Skeletal muscle tissue (tissue), 4 donors: ENCODE results near the gene RBPMS2. TPM values are rescaled to one million over a fixed set of nuclear protein-coding genes. Genes with fewer than 3 reads are reported as not detected.
A peak's percentile ranks its signal among the peaks of the same experiment; 100 is the strongest.
"Not testable (repeated sequence)": the region's sequence is repeated elsewhere in the genome, so short reads cannot be mapped to it uniquely, and the experiment has no call there.

Source experiments
- H3K27ac ChIP-seq: one replicate; pipeline ENCODE4 v1.7.0; 2013; ENCODE audit warnings: mild to moderate bottlenecking, low read depth, low read length, inconsistent platforms
- H3K27me3 ChIP-seq, 3 donors: one replicate each; pipeline ENCODE4 v1.7.0; 2013; ENCODE audit warnings: low read length in 3 of 3; ENCODE audit not compliant: control insufficient read depth in 3 of 3, insufficient read depth in 3 of 3
- H3K36me3 ChIP-seq, 3 donors: one replicate each; pipeline ENCODE4 v1.7.0; 2013; ENCODE audit warnings: low read length in 3 of 3; ENCODE audit not compliant: control insufficient read depth in 3 of 3, insufficient read depth in 3 of 3
- H3K4me1 ChIP-seq, 3 donors: one replicate each; pipeline ENCODE4 v1.7.0; 2013; ENCODE audit warnings: low read length in 3 of 3, mild to moderate bottlenecking in 3 of 3; ENCODE audit not compliant: control insufficient read depth in 3 of 3, insufficient read depth in 3 of 3
- H3K4me3 ChIP-seq, 3 donors: one replicate each; pipeline ENCODE4 v1.7.0; 2013; ENCODE audit warnings: low read length in 3 of 3
- H3K9ac ChIP-seq, 3 donors: one replicate each; pipeline ENCODE4 v1.7.0; 2013; ENCODE audit warnings: low read length in 3 of 3, mild to moderate bottlenecking in 3 of 3, moderate library complexity in 2 of 3, low read depth in 1 of 3
- H3K9me3 ChIP-seq, 3 donors: one replicate each; pipeline ENCODE4 v1.7.0; 2013; ENCODE audit warnings: low read length in 3 of 3; ENCODE audit not compliant: control insufficient read depth in 3 of 3
- total RNA-seq: library from RNA; depleted of rRNA; stranded (reverse); fragments of >200 nt; gene quantifications from one replicate; pipeline ENCODE4 v1.2.3, GENCODE V29; 2014
- donor health status: Osteomylitis.

RBPMS2 gene
- total RNA-seq, 1 donor from 2014 or later = under 0.01 TPM

DNA sequence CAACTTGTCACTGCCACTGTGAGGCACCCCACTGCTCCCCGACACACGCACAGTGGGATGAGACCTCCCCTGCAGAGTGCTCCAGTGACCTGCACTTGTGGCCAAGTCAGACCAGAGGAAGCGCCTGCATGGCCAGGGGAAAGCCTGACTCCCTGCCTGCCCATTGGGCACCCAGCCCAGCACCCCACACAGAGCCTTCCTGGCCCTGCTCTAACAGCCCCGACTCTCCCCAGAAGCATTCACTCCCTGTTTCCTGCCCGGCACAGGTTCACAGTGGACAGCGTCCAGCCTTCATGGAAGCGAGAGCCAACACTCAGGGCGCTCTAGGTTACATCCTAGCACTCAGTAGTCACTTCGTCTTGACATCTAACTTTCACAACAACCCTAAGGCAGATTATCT, 27.8 kb downstream of the RBPMS2 start:
- Histone ChIP-seq H3K27me3 (no peaks in the 10 kb centered on the region), H3K27ac (no peak overlapping the region), H3K4me3 (no peak overlapping the region), H3K9ac (no peak overlapping the region), H3K36me3 (no peaks in the 10 kb centered on the region), H3K4me1 (peaks cover 5 to 36% (median 14%) of the 10 kb centered on the region in 3 donors), H3K9me3 (no peaks in the 10 kb centered on the region)

DNA sequence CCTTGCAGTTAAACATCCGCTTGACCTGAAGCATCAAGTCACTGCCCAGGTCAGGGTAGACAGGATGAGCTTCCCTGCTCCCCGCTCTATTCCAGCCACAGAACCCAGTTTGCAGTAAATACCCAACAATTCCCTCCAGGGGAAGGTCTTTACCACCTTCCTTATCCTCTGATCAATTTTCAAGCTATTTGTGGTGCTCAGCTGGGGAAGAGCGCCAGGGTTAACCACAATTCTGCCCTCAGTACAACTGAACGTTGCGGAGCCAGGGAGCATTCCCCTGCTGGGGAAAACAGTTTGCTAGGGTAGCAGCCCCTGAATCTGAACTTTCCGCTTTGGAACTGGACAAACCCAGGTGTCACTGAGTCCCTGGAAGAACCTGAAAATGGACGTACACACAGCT, 28.5 kb downstream of the RBPMS2 start:
- no peak overlapping the region for H3K9ac ChIP-seq
- H3K9me3 ChIP-seq = no peaks in the 10 kb centered on the region
- no peak overlapping the region for H3K4me3 ChIP-seq
- no peaks in the 10 kb centered on the region for H3K27me3 ChIP-seq
- no peaks in the 10 kb centered on the region for H3K36me3 ChIP-seq
- peaks cover 9 to 36% (median 20%) of the 10 kb centered on the region in 3 donors for H3K4me1 ChIP-seq
- H3K27ac ChIP-seq = no peak overlapping the region

- H3K4me1 ChIP-seq = peaks cover 9 to 36% (median 20%) of the 10 kb centered on the region in 3 donors
- H3K4me3 ChIP-seq = no peak overlapping the region
- no peaks in the 10 kb centered on the region for H3K9me3 ChIP-seq
- H3K27ac ChIP-seq = no peak overlapping the region
- no peaks in the 10 kb centered on the region for H3K27me3 ChIP-seq
- no peaks in the 10 kb centered on the region for H3K36me3 ChIP-seq
- no peak overlapping the region for H3K9ac ChIP-seq
Observed at GRCh38 chr15:64746356-64746755, 29.0 kb downstream of the RBPMS2 start.

- no peak overlapping the region for H3K27ac ChIP-seq
- no peak overlapping the region for H3K4me3 ChIP-seq
- H3K36me3 ChIP-seq = no peaks in the 10 kb centered on the region
- no peak overlapping the region for H3K9ac ChIP-seq
- peaks cover 5 to 23% (median 14%) of the 10 kb centered on the region in 3 donors for H3K4me1 ChIP-seq
- H3K27me3 ChIP-seq = no peaks in the 10 kb centered on the region
- no peaks in the 10 kb centered on the region for H3K9me3 ChIP-seq
Observed at GRCh38 chr15:64743691-64744090, 31.7 kb downstream of the RBPMS2 start.

- Histone ChIP-seq H3K36me3 (no peaks in the 10 kb centered on the region), H3K9me3 (no peaks in the 10 kb centered on the region), H3K4me3 (no peak overlapping the region), H3K27ac (no peak overlapping the region), H3K4me1 (peaks cover 4 to 15% (median 14%) of the 10 kb centered on the region in 3 donors), H3K27me3 (no peaks in the 10 kb centered on the region), H3K9ac (no peak overlapping the region)
Observed at GRCh38 chr15:64742921-64743320, 32.5 kb downstream of the RBPMS2 start.

DNA sequence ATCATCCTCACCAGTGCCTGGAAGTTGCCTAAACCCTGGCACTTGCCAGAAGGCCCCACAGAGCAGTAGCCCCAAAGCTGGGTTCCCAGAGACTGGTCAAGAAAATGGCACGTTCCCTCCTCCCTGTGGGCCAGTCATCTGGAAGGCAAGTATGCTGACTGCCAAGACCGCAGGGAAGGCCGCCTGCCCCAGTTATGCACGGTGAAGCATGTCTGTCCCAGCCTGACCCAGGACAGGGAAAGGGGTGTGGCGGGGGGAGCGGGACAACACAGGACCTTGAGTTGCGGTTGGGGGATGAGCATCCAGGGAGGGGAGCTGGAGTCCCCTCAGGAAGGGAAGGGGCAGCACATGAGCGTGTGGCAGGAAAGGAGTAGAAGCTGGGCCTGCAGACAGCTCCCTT, 33.0 kb downstream of the RBPMS2 start:
- peaks cover 4 to 14% (median 10%) of the 10 kb centered on the region in 3 donors for H3K4me1 ChIP-seq
- no peaks in the 10 kb centered on the region for H3K9me3 ChIP-seq
- H3K27ac ChIP-seq = no peak overlapping the region

GRCh38 chr15:64741708-64742107, 33.7 kb downstream of the RBPMS2 start:
- not testable (repeated sequence) for H3K36me3 ChIP-seq, H3K4me3 ChIP-seq, H3K9me3 ChIP-seq, H3K27ac ChIP-seq, H3K9ac ChIP-seq, H3K27me3 ChIP-seq
- H3K4me1 ChIP-seq = peaks cover 3 to 14% (median 4%) of the 10 kb centered on the region in 3 donors

More for the DNA sequence above, 33.0 kb downstream of the RBPMS2 start:
- Histone ChIP-seq H3K36me3 (no peaks in the 10 kb centered on the region), H3K4me3 (no peak overlapping the region), H3K9ac (peak overlapping the region in 1 of 3 donors; percentile 20), H3K27me3 (no peaks in the 10 kb centered on the region)

DNA sequence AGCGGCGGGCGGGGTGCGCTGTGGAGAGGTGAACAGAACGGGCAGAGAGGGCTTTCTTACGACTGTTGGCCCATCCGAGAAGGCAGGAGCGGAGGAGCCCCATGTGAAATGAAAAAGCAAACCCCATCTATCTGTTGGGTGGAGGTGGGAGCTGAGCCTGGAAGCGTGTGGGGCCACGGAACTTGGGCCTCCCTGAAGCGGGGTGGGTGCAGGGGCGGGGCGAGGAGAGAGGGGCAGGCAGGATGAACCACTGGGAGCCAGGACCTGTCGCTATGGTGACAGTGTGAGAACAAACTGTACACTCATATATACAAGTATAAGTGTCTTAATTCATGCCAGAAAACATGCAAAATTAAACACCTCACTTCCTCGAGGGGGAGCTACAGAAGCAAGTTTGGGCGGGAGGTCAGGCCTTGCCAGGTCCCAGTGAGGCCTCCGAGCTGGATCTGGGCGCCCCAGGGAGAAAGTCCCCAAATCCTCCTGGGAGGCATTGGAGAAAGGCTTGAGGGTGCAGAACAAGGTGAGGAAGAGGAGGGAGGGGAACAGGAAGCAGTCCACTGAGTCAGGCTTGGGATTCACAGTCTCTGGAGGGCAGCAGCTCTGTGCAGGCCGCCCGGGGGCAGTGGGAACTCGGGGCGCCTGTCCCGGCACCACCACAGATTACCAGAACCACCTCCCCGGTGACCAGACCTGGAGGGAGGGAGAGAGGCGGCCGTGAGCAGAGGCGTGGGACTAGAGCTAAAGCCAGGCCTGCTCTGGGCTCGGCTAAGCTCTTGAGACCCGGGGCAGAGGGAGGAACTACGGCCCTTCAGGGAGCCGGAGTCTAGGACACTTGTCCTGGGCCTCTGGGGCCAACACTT, 34.8 kb downstream of the RBPMS2 start:
- Histone ChIP-seq H3K36me3 (no peaks in the 10 kb centered on the region), H3K27me3 (no peaks in the 10 kb centered on the region), H3K9me3 (no peaks in the 10 kb centered on the region), H3K27ac (no peak overlapping the region), H3K4me1 (peaks cover 0 to 9% (median 4%) of the 10 kb centered on the region in 3 donors), H3K4me3 (no peak overlapping the region), H3K9ac (peak overlapping the region in 1 of 3 donors; percentile 16)

- peaks cover 0 to 9% (median 4%) of the 10 kb centered on the region in 3 donors for H3K4me1 ChIP-seq
Observed at GRCh38 chr15:64739577-64740143, 35.7 kb downstream of the RBPMS2 start.

DNA sequence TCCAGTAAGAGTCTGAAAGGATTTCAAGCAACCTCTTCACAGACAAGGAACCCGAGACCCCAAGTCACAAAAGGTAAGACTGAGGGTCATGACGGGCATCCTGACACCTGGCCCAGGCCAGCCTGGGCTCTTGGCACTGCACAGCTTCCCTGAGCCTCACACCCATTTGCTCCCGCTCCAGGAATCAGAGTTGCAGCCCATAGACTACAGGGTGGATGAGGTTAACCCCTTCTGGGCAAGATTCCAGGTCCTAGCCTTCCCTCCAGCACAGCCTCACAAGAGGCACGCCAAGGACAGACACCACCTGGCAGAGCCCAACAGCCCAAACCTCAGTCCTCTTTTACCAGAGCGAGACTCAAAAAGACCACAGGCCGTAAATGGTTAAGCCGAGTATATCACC, 36.2 kb downstream of the RBPMS2 start:
- Histone ChIP-seq H3K27ac (no peak overlapping the region), H3K9me3 (no peaks in the 10 kb centered on the region), H3K27me3 (no peaks in the 10 kb centered on the region), H3K36me3 (no peaks in the 10 kb centered on the region), H3K4me3 (no peak overlapping the region), H3K9ac (peak overlapping the region in 1 of 3 donors; percentile 40), H3K4me1 (peaks cover 0 to 9% (median 4%) of the 10 kb centered on the region in 3 donors)

More at GRCh38 chr15:64739577-64740143, 35.7 kb downstream of the RBPMS2 start:
- H3K27me3 ChIP-seq = no peaks in the 10 kb centered on the region
- no peak overlapping the region for H3K27ac ChIP-seq
- no peak overlapping the region for H3K4me3 ChIP-seq
- no peaks in the 10 kb centered on the region for H3K36me3 ChIP-seq
- H3K9ac ChIP-seq = no peak overlapping the region
- no peaks in the 10 kb centered on the region for H3K9me3 ChIP-seq
